IgD-negative memory B cell (primary cell): ENCODE results near the gene CCDC14. TPM values are rescaled to one million over a fixed set of nuclear protein-coding genes. Genes with fewer than 3 reads are reported as not detected.

Experiments
- H3K27ac Mint-ChIP-seq, 3 donors: one replicate each; pipeline ENCODE4 v1.8.0; 2020 to 2022; ENCODE audit warnings: mild to moderate bottlenecking in 3 of 3, mixed read lengths in 3 of 3, moderate library complexity in 1 of 3
- H3K27me3 Mint-ChIP-seq: one replicate; pipeline ENCODE4 v1.8.0; 2021; ENCODE audit warnings: mixed read lengths
- H3K36me3 Mint-ChIP-seq: one replicate; pipeline ENCODE4 v1.8.0; 2020; ENCODE audit warnings: mild to moderate bottlenecking, mixed read lengths
- H3K4me1 Mint-ChIP-seq, 3 donors: one replicate each; pipeline ENCODE4 v1.8.0; 2020 to 2022; ENCODE audit warnings: mixed read lengths in 3 of 3, mild to moderate bottlenecking in 1 of 3
- H3K4me3 Mint-ChIP-seq, 4 donors: one replicate each; pipeline ENCODE4 v1.8.0; 2020 to 2022; ENCODE audit warnings: mild to moderate bottlenecking in 4 of 4, mixed read lengths in 4 of 4, moderate library complexity in 3 of 4
- H3K9me3 Mint-ChIP-seq, 3 donors: one replicate each; pipeline ENCODE4 v1.8.0; 2020 to 2021; ENCODE audit warnings: mixed read lengths in 3 of 3, mild to moderate bottlenecking in 1 of 3
- polyA plus RNA-seq: library from polyadenylated mRNA; unstranded; fragments of 300-500 nt; fragmentation: Illumina TruSeq; gene quantifications from one replicate; pipeline ENCODE4 v1.2.3, GENCODE V29; 2021

Gene CCDC14
- polyA plus RNA-seq, 1 donor from 2014 or later, result 2.6 TPM

DNA sequence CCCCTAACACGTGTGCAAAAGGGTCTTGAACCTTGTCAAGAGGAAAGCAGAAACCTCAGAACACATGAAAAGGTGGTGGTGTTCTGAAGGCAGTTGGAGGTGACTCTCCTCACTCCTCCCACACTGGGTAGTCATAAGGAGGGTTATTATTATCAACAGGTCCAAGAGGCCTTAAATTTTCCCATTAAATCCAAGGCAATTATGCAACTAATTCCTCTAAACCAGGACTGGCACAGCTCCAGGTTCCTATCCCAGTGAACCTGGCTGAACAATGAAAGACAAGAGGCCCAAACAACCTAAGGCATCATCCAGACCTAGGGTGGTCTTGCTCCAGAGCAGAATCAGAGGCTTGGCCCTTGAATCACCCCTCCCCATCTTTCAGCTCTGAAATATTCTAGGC, 91.9 kb downstream of the CCDC14 start:
- H3K9me3 Mint-ChIP-seq, result no peaks in the 10 kb centered on the region
- peaks cover 10% of the 10 kb centered on the region for H3K27me3 Mint-ChIP-seq
- H3K27ac Mint-ChIP-seq, result no peak overlapping the region
- no peaks in the 10 kb centered on the region for H3K36me3 Mint-ChIP-seq
- no peaks in the 10 kb centered on the region for H3K4me1 Mint-ChIP-seq
- no peak overlapping the region for H3K4me3 Mint-ChIP-seq

DNA sequence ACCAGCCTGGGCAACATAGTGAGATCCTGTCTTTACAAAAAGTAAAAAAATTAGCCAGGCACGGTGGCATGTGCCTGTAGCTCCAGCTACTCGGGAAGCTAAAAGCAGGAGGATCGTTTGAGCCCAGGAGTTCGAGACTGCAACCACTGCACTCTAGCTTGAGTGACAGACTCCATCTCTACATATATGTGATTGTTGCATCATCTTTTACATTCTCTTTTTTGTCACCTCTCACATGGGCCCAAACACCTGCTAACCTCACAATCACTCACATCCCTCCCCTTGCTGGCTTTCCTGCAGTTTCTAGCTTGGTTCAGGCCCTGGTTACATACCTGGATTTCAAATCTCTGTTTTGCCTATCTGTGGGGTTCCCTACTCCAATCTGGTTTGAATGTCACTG, 96.3 kb downstream of the CCDC14 start:
- H3K27me3 Mint-ChIP-seq, result peaks cover 6% of the 10 kb centered on the region
- H3K36me3 Mint-ChIP-seq, result no peaks in the 10 kb centered on the region
- H3K4me1 Mint-ChIP-seq, result no peaks in the 10 kb centered on the region
- H3K9me3 Mint-ChIP-seq, result peaks cover 0 to 2% (median 0%) of the 10 kb centered on the region in 3 donors
- H3K27ac Mint-ChIP-seq, result no peak overlapping the region
- H3K4me3 Mint-ChIP-seq, result no peak overlapping the region

Other genes starting within 250 kb of the CCDC14 start
- gene MYLK, start 76.9 kb downstream of the CCDC14 start, polyA plus RNA-seq, result 2.4 TPM
- gene ROPN1, start 30.9 kb upstream of the CCDC14 start, polyA plus RNA-seq, result not detected
- 0.21 TPM for gene KALRN, start 72.1 kb upstream of the CCDC14 start, polyA plus RNA-seq